ENCODE measurements around the gene MAP7. TPM values are rescaled to one million over a fixed set of nuclear protein-coding genes. Genes with fewer than 3 reads are reported as not detected.

The MAP7 gene
- total RNA-seq, 4 donors from 2014 or later: 0.84 to 1.5 (median 1.4) TPM

DNA sequence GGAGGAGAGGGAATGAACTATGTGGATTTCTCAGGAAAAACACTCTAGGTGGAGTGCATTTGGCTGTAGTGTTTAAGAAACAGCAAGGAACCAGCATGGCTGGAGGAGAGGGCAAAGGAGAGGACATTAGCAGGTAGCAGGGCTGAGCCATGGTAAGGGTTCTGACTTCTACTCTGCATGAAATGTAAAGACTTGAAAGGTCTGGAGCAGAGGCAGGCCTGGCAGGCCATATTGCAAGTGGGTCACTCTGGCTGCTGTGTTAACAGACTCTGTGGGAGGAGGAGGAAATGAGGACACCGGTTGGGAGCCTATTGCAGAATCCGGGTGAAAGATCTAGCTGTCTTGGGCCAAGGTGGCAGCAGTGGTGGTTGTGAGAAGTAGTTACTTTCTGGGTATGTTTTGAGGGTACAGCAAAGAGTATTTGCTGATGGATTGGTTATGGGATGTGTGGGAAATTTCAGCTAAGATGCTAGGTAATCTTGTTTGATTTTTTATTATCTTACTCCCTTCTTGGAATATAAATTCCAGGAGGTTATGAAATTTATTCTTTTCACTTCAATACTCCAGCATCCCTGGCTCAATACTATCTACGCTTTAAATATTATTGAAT, 144.7 kb downstream of the MAP7 start:
- no peak for DNase-seq (ENCODE audit: low spot score in 2 of 2)
- Histone ChIP-seq H3K4me3 (no peak overlapping the region), H3K4me1 (no peaks in the 10 kb centered on the region), H3K27me3 (no peaks in the 10 kb centered on the region), H3K27ac (no peak overlapping the region), H3K9me3 (peaks cover 0 to 4% (median 0%) of the 10 kb centered on the region in 4 donors), H3K36me3 (no peaks in the 10 kb centered on the region)
- WGBS, 2 donors: 69 to 71% methylated on average over 3 of the region's 3 CpGs
- TF ChIP-seq POLR2A (IDR thresholded peaks at IDR 0.05) (no peak), CTCF (IDR thresholded peaks at IDR 0.05) (no peak), EP300 (IDR thresholded peaks at IDR 0.05) (no peak)

DNA sequence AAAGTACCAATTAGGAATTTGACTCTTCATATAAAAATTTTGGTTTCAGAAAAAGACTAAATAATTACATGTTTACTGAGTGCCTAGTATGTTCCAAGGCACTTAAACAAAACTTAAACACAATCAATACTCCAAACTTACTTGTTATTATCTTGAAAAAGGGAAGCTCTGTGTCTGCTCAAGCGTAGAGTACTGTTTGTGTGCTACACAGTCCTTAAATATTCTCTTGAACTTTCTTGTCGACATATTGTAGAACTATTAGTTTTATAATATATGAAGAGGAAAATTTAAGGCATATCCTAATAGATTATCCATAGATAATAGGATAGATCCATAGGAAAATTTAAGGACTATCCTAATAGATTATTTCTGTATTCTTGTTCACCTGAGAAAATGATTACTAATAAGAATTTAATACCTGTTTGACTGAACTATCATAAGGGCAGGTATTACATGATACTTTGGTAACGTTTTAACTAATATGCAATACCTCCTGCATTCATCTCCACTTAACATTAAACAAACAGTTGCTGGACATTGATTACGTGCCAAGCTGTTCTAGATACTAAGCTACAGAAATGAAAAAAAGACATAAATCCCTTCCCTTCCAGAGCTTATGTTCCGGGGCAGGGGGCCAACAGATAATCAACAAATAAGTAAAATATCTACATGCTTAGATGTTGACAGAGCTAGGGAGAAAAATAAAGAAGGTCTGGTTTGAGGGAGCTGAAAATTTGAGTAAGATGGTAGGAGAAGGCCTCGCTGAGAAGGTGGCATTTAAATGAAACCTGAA, 145.4 kb downstream of the MAP7 start:
- no peak for DNase-seq (ENCODE audit: low spot score in 2 of 2)
- H3K4me3 ChIP-seq: no peak overlapping the region
- no peaks in the 10 kb centered on the region for H3K27me3 ChIP-seq
- WGBS, 2 donors: 84 to 85% methylated on average over 6 of the region's 6 CpGs
- no peak overlapping the region for H3K27ac ChIP-seq
- H3K36me3 ChIP-seq: no peaks in the 10 kb centered on the region
- H3K9me3 ChIP-seq: peaks cover 0 to 4% (median 0%) of the 10 kb centered on the region in 4 donors
- no peaks in the 10 kb centered on the region for H3K4me1 ChIP-seq
- TF ChIP-seq EP300 (IDR thresholded peaks at IDR 0.05): no peak
- TF ChIP-seq CTCF (IDR thresholded peaks at IDR 0.05): no peak
- TF ChIP-seq POLR2A (IDR thresholded peaks at IDR 0.05): no peak

DNA sequence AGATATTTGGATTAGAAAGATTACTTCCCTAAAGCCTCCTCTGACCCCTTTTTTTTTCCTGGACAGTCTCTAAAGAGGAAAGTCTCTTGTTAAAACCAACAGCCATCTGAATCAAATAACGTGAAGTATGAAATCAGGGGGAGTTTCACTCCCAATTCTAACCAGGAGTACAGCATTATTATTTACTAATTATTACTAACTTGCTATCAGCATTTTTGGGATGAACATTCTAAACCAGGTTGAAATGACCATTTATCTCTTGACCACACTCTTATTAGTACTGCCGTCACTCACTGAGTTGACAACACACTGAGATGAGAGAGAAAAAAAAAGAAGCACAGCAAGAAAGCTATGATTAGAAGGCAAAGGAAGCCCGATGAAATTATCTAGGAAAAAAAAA, 146.2 kb downstream of the MAP7 start:
- Histone ChIP-seq H3K36me3 (no peaks in the 10 kb centered on the region), H3K4me1 (no peaks in the 10 kb centered on the region), H3K27me3 (no peaks in the 10 kb centered on the region), H3K9me3 (peaks cover 0 to 4% (median 0%) of the 10 kb centered on the region in 4 donors), H3K4me3 (no peak overlapping the region), H3K27ac (no peak overlapping the region)
- 78 to 81% methylated on average over 3 of the region's 3 CpGs for WGBS, 2 donors
- no peak for TF ChIP-seq CTCF (IDR thresholded peaks at IDR 0.05)
- TF ChIP-seq EP300 (IDR thresholded peaks at IDR 0.05): no peak
- no peak for TF ChIP-seq POLR2A (IDR thresholded peaks at IDR 0.05)
- DNase-seq (ENCODE audit: low spot score in 2 of 2): no peak

DNA sequence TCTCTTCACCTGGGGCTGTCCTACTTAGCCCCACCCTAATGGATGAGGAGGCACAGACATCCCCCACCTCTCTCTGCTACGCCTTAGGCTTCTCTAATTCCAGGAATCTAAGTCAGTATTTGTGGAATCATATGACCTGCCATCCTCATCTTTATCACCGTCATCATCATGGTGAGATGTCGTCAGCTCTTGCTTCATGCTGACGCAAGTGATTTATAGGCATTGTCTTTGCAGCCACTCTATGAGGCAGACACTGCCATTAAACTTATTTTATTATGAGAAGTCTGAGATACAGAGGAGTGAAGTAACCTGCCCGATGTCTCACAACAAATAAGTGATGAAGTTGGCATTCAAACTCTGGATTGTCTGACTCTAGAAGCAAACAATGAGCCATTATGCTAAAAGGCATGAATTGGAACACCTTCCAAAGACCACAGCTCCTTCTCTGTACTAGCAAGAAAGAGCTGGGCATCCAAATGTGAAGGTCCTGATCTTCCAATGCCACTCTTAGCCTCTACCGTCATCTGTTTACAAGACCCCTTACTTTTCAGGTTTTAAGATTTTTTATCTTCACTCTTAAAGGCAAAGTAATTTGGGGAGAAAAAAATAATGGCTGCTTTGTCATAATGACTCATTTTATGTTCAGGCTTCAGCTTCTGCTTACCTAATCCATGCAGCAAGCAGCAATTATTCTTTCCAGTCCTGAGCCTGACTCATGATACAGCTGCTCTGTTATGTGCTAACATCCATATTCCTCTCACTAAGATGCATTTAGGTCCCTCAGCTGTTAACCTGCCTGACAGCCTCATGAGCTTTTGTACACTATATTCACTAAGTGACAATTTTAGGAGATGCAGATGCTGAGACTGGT, 146.9 kb downstream of the MAP7 start:
- no peaks in the 10 kb centered on the region for H3K36me3 ChIP-seq
- no peaks in the 10 kb centered on the region for H3K27me3 ChIP-seq
- WGBS, 2 donors: 65 to 67% methylated on average over 6 of the region's 6 CpGs
- no peak for TF ChIP-seq CTCF (IDR thresholded peaks at IDR 0.05)
- no peak for TF ChIP-seq EP300 (IDR thresholded peaks at IDR 0.05)
- no peak for TF ChIP-seq POLR2A (IDR thresholded peaks at IDR 0.05)
- no peaks in the 10 kb centered on the region for H3K4me1 ChIP-seq
- peaks cover 0 to 4% (median 0%) of the 10 kb centered on the region in 4 donors for H3K9me3 ChIP-seq
- H3K27ac ChIP-seq: no peak overlapping the region
- no peak for DNase-seq (ENCODE audit: low spot score in 2 of 2)
- H3K4me3 ChIP-seq: no peak overlapping the region
